Activated CD4-positive, alpha-beta T cell treated with anti-CD3 and anti-CD28 coated beads, Interleukin-2, Interleukin-6, amounts not matched to agents 100 ng/mL and 50 ng/mL, durations not matched to agents 16 hours and 8 hours (primary cell): ENCODE results near the gene CDH13.
A peak's percentile ranks its signal among the peaks of the same experiment; 100 is the strongest.

ENCODE experiments used
- DNase-seq: peaks from one replicate; pipeline ENCODE4 v3.0.0-alpha.2; 2020

The CDH13 gene

DNA sequence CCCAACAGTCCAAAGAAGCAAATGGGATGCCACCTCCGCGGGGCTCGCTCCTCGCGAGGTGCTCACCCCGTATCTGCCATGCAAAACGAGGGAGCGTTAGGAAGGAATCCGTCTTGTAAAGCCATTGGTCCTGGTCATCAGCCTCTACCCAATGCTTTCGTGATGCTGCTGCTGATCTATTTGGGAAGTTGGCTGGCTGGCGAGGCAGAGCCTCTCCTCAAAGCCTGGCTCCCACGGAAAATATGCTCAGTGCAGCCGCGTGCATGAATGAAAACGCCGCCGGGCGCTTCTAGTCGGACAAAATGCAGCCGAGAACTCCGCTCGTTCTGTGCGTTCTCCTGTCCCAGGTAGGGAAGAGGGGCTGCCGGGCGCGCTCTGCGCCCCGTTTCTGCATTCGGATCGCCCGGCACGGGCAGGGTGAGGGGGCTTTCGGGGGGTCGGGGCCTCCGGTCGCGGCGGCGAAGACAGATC, at the start of gene CDH13:
Gene CDH13 (plus strand): TSS at position 179 of the 471 bp plus-strand sequence.
- DNase-seq, result no peak

DNA sequence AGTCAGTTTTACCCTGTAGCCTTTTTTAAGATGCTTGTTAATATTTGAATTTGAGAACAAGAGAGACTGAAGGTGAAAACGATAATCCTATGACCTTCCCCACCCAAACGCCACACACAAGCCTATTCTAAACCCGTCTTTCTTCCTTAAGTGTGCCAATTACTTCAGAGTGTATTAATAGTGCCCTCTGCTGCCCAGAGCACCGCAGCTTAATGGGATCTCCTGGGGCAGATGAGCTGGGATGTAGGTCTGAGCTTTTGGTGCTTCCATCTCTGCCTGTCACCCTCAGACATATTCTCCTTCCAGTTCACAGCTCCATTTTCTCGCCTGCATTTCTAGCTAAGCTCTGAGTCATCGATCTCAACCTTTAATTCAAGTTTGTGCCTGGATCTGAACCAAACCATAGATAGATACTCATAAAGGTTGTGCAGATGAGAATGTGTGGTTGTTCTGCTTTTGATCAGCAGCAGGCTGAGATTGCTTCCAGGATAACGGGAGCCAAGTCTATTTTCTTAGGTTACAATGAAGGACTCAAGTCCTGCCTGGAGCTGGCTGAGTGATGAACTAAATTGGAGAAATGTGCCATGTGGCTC, 46.4 kb upstream of the CDH13 start:
- DNase-seq, result no peak

DNA sequence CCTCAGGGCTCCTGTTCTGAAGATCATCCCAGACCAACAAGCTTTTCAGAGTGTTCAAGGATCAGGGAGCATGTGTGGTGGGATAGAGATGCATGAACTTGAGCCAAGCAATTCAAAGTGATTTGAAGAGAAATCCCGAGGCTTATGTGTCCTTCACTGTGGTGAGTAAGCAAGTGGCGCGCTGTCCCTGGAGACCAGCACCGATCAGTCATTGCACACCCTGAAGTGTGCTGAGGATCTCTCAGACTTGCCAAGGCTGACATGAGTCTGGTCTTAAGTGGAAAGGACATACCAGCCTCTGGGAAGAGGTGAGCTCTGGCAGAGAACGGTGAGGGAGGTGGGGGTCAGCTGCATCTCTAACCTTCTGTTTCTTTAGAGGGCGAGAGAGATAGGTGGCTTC, 43.8 kb upstream of the CDH13 start:
- DNase-seq, result no peak

DNA sequence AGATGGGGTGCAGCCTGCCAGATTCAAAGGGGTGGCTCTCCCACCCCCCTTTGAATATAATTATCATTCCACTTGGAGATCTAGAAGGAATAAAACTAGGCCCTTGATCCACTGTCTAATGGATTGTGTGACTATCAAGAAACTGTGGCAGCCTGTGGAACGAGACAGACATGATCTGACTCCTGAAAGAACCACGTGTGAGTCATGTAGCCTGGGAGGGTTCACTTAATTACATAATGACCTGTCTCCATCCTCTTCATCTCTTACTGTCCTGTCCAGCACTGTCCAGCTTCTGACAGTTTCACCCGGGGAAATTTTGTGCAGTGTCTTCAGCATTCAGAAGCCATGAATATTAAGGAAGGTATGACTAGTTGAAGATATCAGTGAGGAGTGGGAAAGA, 43.3 kb upstream of the CDH13 start:
- no peak for DNase-seq

DNA sequence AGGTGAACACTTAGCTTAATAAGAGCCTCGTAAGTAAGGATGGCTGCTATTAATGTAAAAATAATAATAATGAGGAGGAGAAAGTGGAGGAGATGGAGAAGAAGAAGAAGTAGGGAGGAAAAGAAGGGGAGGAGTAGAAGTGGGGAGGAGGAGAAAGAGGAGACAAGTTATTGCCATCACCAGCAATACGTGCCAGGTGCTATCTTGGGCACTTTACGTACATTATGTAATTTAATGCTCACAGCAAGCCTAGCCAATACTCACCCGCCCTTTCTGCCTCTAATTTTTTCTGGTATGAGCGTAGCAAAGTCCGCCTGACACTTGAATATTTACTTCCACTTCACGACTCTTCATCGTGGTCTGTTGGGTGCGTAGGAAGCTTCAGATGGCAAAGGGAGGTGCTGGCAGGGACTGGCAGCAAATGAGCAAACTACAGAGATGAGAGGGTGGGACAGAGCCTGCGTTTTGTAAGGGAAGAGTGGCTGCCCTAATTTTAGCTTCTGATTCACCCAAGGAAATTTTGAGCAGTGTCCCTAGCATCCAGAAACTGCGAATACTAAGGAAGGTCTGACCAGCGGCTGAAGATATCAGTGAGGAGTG, 42.1 kb upstream of the CDH13 start:
- DNase-seq, result no peak

DNA sequence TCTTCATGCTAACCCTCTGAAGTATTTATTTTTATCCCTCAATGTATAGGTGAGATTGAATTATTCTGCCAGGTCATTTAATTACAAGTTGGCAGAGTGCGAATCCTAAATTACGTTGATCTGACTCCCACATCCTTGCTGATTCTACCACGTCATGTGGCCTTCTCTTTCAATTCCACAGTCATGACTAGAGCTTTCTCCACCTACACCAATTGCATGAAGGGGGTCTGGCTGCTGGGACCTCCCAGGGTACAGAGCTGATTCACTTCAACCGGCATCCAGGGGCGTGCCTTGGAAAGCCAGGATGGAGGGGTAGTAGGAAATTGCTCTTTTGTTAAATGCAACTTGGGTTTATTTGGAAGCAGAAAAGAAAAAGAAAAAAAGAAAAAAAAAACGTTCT, 41.1 kb upstream of the CDH13 start:
- no peak for DNase-seq

DNA sequence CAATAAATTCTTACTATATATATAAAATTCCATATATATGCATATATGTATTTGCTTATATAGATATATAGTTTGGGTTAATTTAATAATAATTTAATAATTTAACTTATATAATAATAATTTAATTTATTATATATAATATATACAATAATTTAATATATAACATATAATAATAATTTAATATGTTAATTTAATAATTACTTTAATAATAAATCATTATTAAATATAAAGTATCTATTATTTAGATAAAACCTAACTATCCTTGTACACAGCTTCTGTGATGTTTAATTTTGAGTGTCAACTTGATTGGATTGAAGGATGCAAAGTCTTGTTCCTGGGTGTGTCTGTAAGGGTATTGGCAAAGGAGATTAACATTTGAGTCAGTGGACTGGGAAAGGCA, 40.6 kb upstream of the CDH13 start:
- no peak for DNase-seq

DNA sequence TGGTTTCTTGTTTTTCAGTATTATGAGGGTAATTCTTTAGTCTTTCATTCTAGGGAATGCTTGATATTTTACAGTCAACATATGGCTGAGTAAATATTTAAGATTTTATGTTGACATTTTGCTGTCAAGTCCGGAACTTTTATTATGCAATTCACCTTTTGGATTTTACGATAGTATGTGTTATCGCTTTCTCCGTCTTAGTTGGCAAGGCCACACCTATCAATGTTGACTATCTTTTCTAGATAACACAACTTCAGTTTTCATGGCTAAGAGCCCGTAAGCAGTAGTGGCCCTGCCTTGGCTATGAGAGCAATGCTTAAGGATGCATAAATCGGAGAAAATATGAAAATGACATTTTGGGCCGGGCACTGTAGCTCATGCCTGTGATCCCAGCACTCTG, 39.5 kb upstream of the CDH13 start:
- no peak for DNase-seq

DNA sequence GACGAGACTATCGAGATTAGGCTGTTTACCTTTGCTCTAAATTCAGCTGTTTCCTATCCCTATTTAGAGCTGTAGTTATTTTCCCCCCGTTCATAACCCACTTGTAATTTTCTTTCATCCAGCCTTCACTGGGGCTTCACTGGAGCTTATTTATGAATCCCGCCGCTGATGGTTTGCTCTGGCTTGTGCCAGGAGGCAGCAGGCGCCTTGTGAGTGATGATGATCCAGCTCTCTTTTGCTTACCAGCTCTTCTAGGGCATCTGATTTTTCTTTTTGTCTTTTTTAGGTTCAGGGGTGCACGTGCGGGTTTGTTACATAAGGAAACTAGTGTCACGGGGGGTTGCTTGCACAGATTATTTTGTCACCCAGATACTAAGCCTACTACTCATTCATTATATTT, 37.4 kb upstream of the CDH13 start:
- no peak for DNase-seq

DNA sequence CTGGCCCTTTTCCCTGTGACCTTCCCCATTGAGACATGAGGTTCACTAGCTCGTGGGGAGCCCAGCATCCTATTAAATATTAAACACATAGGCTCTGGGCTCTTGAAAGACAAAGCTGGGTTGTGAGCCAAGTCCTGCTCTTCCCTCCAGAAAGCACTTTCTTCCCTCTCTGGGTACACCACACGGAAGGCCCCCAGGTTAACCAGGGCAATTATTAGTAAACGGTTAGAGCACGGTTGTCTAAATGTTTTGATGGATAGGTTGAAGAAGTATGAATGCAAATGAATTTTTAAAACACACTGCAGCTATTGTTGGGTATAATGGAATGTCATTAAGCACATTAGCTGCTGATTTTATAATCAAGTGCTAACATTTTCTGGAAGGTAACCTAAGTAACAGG, 32.7 kb upstream of the CDH13 start:
- no peak for DNase-seq

DNA sequence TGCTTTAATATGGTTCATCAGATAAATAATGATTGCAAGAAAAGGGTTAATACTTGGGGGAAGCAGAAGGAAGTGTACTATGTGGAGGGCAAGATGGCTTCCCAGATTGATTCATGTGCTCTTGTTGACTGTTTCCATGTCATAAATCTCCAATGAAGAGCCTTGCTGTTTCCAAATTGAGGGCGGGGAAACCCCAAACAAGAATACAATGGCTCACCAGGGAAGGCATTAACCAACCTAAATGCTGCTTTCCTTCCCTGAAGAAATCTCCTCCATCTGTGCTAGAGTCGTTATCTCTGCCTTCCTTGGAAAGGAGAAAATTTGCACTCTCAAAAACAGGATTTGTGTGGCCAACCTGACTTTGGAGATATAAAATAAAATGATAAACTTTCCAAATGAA, 28.0 kb upstream of the CDH13 start:
- no peak for DNase-seq

DNA sequence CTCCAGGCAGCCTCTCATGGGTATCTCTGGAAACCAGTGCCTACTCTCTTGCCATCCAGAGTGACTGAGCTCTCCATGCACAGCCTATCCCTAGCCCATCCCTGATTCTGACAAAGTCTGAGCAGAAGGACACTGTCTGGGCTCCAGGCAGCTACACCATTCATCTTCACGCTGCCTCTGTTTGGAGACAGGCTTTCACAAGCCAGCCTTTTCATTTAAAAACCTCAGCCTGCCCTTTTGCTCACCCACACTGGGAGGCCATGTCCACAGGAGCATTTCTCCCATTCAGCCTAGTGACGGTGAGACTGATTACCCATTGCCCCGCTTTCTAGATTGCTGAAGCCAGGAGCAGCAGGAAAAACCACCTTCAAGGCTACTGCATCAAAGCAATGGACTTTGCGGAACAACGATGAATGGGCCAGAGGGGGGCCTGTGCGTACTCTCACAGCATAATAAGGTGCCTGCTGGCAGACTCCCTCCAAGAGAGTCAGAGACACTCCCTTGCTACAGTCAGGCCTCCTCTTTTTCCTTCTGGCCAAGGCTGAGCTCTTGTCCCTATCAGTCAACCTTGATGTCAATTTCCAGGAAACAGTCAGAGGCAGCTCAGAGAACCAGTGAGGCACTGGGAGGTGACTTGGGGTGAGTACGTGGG, 24.7 kb upstream of the CDH13 start:
- DNase-seq, result no peak

DNA sequence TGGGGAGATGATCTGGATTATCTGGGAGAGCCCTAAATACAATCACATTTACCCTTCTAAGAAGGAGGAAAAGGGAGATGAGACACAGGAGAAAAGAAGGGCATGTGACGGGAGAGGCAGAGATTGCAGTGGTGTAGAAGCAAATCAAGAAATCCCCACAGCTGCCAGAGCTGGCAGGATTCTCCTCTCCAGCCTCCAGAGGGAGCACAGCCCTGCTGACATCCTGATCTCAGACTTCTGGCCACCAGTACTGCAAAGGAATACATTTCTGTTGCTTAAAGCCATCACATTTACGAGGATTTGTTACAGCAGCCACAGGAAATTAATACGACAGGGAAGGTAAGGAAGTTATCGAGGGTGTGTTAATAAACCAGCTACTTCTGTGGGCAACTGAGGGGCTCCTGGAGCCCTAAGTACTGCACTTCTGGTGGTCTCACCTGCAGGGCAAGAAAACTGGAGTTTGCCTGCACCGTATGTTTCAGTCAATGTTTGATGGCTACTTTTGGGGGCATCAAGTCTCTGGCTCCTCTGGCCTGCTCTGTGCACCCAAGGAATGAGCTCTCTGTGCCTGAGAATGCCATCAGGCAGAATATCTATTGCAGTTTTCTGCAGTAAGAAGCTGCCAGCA, 22.9 kb upstream of the CDH13 start:
- peak; percentile 7 for DNase-seq

DNA sequence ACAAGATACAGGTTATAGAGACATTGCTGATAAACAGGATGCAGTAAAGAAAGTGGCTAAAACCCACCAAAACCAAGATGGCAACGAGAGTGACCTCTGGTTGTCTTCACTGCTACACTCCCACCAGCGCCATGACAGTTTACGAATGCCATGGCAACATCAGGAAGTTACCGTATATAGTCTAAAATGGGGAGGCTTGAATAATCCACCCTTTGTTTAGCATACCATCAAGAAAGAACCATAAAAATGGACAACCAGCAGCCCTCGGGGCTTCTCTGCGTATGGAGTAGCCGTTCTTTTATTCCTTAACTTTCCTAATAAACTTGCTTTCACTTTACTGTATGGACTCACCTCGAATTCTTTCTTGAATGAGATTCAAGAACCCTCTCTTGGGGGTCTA, 21.7 kb upstream of the CDH13 start:
- no peak for DNase-seq

DNA sequence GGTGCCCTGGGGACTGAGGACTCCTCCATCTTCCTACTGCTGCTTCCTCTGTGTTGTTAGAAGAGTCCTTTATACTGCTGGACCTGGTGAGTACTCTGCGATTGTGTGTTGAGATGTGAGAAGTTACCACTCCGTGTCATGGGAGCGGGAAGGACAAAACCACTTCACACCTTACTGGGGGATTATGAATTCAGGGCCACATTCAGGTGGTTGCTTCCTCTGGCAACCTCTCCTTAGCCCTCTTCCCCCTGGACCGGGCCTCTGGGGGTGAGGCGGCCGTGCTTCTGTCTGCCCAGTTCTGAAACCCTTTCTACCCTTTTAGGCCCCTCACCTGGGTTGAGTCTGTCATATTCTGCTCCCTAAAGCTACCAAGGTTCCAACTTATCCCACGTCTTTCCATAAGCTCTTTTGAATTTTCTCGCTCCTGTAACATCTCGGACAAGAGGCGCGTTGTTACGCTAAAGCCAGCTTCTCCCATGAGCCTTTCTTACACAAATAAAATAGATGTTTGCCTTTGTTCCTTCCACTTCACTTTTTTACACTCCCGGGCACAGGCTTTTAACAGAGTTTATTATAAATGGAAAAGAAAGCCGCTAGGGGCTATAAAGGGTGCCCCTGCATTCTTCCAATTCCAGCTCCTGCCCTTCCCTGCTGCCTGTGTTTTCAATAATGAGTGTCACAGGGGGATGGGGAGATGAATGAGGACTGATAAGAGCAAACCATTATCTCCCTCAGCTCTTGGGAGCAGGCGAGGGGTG, 20.7 kb upstream of the CDH13 start:
- no peak for DNase-seq

DNA sequence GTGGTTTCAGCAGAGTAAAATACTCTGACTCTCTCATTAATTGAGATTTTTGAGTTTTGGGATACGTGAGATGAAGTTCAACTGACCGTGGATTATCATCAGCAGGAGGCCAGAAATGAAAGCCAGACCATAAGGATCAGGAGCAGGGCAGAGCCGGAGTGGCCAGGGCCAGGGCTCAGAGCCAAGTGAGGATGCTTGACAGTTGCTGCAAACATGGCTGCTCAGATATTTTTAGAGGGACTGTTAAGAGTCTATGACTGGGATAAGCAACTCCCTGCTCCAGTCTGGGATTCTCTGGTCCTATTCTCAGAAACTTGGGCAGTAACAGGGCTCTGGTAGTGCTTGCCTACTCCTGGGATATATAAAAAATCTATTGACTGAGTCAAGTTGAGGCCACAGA, 17.6 kb upstream of the CDH13 start:
- DNase-seq, result no peak

DNA sequence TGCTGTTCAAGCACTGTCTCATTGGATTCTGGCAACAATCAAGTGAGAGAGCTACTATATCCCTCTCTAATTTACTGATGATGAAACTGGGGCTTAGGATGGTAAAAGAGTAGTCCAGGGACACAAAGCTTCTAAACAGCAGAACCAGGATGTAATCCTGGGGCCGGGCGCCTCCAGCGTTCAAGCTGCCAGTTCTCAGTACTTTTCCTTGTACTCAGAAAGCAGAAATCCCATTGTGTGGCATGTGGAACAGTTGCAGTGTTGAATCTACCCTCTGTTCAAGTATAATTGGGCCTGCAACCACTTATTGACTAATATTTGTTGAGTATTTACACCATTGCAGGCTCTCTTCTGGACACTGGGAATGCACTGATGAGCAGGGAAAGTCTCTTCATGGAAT, 14.5 kb upstream of the CDH13 start:
- DNase-seq, result no peak

DNA sequence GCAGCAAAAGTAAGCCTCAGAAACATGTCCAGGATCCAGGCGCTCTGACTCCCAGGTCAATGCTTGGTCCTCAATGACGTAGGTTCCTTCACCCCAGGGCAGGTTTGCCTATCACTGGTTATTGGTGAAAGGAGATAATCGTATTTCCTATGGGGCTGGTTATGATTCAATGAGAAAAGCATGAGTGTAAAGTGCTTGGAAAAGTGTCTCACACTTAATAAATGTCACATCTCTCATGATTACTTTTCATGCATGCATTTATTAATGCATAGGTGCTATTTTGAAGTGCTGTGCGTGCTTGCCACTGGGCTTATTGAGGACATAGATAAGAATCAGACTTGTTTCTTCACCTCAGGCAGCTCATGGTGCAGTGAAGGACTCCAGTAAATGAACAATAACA, 10.4 kb upstream of the CDH13 start:
- no peak for DNase-seq

DNA sequence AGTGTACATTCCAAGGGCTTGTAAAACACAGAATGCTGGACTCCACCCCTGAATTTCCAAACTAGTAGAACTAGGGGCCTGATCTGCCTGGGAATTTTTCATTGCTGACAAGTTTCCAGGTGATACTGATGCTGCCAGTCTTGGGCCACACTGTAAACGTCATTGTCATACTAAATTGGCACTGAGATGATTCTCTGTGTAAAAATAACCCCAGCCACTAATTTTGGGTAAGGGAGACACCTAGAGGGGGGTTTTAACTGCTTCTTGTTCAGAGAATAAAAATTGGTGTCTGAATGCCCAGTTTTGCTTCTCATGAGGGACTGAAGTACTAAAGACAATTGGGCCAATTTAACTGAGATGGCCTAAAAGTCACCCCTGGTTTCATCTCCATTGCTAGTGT, 5.0 kb upstream of the CDH13 start:
- no peak for DNase-seq

DNA sequence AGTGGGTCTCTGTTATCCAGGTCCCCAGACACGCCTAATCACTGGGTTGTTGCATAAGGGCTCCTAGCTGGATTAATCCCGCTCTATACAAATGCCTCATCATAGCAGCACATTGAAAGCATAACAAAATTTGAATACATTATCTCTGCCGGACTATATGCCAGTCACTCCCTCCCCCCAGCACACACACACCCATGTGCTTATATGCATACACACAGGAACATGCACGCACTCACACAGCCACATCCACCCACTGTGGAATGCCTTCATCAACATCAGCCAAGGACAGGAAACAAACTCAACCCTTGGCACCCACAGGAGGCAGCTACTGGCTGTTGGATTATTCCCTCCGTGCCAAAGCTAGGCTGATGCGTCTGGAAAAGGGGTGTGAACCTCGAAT, 3.5 kb upstream of the CDH13 start:
- no peak for DNase-seq

DNA sequence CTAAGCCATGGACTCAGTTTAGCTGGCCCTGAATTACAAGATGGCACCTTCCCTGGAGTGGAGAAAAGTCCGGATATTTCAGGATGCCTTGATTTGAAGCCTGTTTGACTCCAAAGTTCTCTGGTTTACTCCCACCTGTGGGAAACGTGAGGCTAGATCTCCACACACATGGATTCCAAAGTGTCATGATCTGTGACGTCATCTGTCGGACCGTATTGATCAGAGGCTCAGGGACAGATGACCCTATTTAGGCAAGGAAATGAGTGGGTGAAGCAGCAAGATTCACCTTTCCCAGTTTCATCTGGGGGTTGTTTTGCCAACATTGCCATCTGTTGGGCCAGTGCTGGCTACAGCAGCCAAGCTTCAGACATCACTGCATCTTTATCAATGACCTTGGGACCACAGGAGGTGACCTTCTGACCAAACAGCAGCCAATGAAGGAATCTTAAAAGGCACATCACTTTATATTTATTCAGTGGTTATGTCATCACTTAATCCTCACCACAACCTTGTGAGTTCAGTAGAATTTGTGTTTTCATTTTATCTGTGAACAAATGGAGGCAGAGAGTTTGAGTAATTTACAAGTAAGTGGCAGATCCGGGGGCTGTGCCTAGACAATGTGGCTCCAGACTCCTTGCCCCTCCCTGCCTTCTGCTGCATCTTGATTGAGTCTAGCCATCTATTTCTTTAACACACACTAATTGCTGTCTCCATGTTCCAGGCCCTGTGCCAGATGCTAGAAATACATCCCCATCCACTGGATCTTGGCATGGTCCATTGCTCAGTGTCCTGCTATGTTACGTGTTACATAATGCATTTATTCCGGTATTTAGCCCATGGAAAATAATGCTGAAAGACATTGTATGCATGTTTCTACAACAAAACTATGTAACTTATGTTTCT, 1.5 kb upstream of the CDH13 start:
- no peak for DNase-seq

DNA sequence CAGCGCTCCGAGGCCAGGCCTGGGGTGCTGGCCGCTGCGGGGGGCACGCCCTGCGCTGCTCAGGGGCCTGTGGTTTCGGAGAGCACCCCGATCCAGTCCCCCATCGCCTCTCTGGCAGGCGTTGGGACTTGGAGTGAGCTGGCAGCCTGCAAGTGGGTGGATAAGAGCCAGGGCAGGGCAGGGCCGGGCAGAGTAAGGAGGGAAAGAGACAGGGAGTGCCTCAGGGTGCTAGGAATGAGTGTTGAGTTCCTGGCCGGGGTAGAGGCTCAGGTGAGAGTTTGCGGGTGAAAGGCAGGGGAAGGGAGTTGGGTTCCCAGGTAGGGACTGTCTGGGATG, 1.3 kb downstream of the CDH13 start:
- DNase-seq, result no peak

DNA sequence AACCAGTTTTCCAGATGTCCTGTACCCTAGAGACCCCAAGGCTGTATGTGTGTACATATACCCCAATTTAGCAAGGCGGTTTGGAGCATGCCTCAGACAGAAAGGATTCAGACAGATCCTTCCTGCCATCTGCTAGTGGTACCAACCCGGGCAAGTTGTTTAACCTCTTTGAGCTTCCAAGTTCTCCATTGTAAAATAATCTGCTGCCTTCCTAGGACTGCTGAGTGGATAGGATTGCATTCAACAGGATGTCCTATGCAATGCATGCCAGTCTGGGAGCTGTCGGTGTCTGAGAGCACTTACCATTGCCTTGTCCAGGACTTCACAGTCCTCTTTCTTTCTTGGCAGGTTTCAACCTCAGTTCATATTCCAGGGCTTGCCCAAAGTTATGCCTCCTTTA, 1.9 kb downstream of the CDH13 start:
- no peak for DNase-seq
